Measurements from ENCODE around the gene ATP5F1D.

Gene ATP5F1D

DNA sequence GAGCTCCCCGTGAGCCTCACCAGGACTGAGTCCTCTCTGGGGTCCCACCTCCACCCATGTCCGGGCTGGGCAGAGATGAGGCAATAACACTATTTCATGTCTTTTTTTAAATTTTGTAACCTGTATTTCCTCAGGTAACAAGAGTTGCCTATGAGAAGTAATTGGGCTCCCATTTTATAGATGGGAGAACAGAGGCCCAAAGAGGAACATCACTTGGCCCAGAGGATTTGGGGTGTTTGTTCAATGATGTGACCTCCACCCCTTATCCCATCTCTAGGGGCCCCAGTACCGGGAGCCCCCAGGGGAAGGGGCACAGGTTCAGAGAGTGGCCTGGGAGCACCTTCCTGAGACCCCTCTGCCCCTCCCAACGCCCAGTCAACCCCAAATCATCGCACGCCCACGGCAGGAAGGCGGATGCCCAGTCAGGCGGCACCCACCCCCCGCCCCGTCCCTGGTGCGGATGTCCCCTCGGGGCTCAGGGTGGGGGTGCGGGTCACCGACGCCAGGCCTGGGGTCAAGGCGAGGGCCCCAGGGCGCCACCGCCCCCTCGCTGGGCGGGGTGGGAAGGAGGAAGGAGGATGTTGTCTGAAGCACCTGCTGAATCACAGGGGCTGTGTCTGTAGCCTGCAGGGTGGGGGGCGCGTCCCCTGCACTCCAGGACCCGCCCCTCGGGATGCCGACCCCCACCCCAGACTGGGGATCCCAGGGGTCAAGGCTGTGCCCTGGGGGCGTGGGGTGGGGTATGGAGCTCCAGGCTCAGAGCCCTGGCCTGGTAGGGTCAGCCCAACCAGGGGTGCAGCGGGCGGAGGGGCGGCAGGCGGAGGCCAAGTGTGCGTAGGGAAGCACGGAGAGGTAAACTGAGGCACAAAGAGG is 18.6 kb downstream of the ATP5F1D start:
- no peak for DNase-seq

GRCh38 chr19:1260749-1261537 is 19.4 kb downstream of the ATP5F1D start:
- DNase-seq = peak; percentile 86

- DNase-seq = no peak
Observed at GRCh38 chr19:1261538-1261797, 19.9 kb downstream of the ATP5F1D start.

GRCh38 chr19:1261798-1262622 is 20.5 kb downstream of the ATP5F1D start:
- no peak for DNase-seq

DNA sequence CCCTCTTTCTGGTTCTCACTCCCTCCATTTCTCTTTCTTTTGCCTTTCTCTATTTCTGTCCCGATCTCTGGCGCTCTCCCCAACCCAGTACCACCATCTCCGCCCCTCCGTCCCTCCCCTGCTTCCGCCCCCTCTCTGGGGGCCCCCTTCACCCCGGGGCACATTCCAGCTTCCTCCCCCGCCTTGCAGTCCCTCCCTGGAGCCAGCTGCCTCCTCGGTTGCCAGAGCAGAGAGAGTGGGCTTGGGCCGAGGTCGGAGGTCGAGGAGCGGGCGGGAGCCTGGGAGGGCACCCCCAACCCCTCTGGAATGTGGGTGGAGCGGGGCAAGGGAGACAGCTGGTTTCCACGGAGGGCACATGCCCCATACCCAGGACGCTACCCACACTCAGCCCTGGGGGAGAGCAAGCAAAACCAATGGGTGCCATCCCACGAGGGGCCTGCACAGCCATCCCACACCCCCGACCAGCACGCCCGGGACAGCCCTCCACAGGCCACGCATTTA is 21.1 kb downstream of the ATP5F1D start:
- DNase-seq = no peak

DNA sequence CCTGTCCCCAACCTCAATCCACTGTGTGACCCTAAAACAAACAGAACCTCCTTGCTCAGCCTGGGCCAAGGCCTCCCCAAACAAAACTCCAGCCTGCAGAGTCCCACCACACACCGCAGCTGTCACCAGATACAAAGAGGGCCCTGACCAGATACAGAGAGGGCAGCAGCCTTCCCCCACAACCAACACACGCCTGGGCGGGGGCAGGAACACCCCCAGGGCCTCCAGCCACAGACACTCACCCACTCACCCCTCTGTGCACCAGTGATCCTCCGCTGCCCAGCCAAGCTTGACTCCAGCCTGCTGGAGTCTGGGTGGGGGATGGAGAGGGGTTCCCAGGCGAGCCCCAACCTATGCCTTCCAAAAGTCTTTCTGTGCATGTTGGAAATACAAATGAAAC is 21.6 kb downstream of the ATP5F1D start:
- no peak for DNase-seq

DNA sequence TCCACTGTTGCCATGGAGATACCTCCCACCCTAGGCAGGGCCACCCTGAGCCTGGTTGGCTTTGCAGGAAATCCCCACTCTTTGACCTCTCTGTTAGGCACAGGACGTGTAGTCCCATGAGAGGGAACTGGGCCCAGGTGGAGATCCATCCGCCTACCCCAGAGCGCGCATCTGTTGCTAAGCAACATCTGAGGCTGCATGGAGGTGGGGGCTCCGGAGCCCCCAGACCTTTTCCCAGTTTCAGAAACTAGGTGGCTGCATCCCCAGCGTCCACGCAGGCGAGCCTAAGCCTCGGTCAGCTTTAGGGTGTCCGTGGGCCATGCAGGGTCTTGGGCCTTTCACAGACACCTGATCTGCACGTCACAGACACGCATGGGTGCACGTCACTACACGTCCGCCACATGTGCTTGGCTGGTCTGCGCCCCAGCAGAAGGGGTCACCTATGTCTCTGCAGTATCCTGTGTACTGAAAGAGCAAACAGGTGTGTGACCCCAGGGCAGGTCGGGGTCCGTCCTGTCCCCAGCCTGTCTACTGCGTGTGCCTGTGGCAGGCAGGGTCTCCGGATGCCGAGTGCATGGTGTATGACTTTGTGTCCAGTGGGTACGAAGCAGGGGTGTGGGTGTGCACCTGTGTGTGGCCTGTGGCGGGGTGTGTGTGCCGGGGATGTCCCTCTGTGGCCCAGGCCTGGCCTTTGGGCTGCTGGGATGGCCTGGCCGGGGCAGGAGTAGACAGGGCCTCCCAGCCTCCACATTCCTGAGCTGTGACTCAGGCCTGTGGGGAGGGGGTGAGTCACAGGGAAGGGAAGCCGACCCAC is 23.5 kb downstream of the ATP5F1D start:
- DNase-seq = no peak

GRCh38 chr19:1265615-1266128 is 24.1 kb downstream of the ATP5F1D start:
- DNase-seq = no peak

- DNase-seq = peak; percentile 77
Observed at GRCh38 chr19:1266129-1266915, 24.8 kb downstream of the ATP5F1D start.

DNA sequence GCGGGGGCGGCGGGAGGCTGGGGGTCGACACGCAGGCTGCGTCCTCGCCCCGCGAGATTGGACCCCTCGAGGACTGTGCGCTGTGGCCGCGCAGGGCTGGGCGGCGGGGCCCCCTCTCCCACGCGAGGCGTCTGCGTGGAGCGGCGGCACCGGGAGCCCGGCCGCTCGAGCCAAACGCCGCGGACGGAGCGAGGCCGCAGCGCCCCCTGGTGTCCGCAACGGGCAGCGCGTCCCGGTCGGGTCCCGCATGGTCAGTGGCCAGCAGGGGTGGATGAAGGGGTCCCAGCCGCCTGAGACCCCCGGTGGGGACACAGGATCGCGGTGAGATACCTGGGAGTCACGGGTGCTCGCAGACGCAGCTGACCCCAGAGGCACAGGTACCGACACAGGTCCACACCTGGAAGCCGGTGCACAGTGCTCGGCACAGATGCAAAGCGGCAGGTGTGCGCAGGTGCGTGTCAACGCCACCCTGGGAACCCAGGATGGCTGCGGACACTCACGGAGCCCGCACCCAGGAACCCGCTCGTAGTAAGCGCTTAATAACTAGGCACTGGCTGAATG is 25.4 kb downstream of the ATP5F1D start:
- no peak for DNase-seq

- peak; percentile 44 for DNase-seq
Observed at GRCh38 chr19:1267477-1268225, 26.1 kb downstream of the ATP5F1D start.

DNA sequence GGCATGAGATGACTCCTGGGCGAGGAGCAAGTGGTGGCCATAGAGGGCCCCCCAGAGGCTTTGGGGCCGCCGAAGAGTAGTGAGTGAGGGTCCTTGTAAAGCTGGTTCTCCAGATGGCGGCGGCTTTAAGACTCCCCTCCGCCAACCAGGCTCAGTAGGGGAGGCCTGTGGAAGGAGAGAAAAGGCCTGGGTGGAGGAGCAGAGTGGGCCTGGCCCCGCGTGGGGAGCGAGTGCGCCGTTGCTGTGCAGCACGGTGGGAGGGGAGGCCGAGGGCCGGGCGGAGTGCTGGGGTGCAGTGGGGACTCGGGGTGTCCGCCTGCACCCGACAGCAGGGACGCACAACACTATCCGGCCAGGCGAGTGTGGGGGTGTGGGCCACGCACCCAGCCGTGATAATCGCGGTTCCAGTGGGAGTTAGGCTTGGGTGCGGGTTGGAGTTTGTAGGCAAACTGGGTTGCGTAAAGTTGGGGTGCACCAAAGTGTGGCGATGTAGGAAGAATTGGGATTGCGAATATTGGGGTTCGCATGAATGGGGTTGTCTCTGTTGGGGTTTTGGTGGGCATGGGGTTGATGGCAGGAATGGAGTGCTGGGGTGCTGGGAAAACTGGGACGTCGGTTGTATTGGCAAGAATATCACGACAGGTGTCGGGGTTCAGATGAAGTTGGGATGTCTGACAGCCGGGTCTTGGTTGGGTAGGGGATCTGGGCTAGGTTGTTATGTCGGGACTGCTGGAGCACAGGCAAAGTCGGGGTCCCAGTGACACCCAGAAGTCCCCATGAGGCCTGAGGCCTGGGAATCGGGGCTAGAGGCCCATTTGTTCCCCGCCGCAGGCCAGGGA is 26.9 kb downstream of the ATP5F1D start:
- DNase-seq = no peak

DNA sequence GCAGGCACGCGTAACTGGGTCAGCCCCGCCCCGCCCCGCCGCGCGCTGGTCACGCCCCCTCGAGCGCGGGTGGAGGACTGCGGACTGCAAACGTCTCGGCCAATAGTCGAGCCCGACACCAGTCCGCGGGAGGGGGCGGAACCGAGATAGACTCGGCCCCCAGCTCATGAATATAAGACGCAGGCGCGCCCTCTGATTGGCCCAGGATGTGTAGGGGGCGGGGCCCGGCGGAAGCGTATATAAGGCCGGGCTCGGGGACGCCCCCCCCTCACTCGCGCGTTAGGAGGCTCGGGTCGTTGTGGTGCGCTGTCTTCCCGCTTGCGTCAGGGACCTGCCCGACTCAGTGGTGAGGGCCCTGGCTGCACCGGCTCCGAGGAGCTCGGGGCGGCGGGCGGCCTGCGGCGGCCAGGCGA is 27.5 kb downstream of the ATP5F1D start, which contains the start of gene CIRBP:
TSS of gene CIRBP (plus strand) at position 268 of the 413 bp plus-strand sequence. CDS start 1,602 bp downstream, outside the sequence.
- peak; percentile 81 for DNase-seq

GRCh38 chr19:1269478-1270212 is 28.1 kb downstream of the ATP5F1D start:
- peak; percentile 62 for DNase-seq

DNA sequence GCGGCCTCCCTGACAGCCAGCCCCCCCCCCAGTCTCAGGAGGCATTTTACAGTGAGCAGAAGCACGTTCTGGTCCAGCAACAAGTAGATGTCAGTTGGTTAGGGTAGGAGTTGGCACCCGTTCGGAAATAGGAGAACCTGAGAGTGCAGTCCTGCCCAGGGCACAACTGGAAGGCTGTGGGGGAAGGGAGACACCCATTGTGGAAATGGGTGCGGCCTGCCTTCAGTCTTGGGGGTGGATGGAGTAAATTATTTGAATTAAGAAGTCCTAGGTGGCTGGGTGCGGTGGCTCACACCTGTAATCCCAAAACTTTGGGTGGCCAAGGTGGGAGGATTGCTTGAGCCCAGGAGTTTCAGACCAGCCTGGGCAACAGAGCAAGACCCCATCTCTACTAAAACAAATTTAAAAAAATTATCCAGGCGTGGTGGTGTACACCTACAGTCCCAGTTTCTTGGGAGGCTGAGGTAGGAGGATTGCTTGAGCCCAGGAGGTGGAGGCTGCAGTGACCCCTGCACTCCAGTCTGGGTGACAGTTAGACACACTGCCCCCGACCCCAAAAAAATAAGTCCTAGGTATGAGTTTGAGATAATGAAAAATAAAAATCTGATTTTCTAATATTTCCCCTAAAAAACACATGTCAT is 28.8 kb downstream of the ATP5F1D start:
- DNase-seq = no peak

DNA sequence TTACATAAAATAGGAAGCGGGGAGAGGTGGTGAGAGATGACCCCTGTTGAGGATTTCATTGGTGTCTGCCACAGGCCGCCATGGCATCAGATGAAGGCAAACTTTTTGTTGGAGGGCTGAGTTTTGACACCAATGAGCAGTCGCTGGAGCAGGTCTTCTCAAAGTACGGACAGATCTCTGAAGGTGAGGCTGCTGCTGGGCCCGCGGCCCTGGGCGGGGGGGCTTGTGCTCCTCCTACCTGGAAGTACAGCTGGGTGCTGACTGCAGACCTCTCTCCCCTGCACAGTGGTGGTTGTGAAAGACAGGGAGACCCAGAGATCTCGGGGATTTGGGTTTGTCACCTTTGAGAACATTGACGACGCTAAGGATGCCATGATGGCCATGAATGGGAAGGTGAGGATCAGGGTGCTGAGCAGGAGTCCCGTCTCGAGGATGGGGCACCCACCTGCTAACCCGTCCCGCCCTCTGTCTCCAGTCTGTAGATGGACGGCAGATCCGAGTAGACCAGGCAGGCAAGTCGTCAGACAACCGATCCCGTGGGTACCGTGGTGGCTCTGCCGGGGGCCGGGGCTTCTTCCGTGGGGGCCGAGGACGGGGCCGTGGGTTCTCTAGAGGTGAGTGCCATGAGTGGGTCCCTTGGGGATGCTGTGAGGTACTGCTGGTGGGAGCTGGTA is 29.4 kb downstream of the ATP5F1D start:
- no peak for DNase-seq
